OCI-LY7 (cell line): Measurements from ENCODE around the gene KNDC1.

Experiments used
- EZH2phosphoT487 ChIP-seq: fragments of 200-600 bp; sonication (generic); IDR thresholded peaks from 2 replicates; pipeline ENCODE4 v1.6.1; 2018; ENCODE audit warnings: low read depth, borderline replicate concordance, mild to moderate bottlenecking, mixed run types, antibody characterized with exemption, low read length, moderate library complexity, mixed read lengths
- TF ChIP-seq, protein P1 (sequence below): fragments of 200-600 bp; sonication (generic); conservative IDR thresholded peaks from 2 replicates; pipeline ENCODE4 v1.5.1; 2014; ENCODE audit warnings: mild to moderate bottlenecking, antibody characterized with exemption, low read length, moderate library complexity, mixed read lengths

GRCh38 chr10:133173860-133174640 is 14.0 kb downstream of the KNDC1 start:
- TF ChIP-seq, protein P1, sequence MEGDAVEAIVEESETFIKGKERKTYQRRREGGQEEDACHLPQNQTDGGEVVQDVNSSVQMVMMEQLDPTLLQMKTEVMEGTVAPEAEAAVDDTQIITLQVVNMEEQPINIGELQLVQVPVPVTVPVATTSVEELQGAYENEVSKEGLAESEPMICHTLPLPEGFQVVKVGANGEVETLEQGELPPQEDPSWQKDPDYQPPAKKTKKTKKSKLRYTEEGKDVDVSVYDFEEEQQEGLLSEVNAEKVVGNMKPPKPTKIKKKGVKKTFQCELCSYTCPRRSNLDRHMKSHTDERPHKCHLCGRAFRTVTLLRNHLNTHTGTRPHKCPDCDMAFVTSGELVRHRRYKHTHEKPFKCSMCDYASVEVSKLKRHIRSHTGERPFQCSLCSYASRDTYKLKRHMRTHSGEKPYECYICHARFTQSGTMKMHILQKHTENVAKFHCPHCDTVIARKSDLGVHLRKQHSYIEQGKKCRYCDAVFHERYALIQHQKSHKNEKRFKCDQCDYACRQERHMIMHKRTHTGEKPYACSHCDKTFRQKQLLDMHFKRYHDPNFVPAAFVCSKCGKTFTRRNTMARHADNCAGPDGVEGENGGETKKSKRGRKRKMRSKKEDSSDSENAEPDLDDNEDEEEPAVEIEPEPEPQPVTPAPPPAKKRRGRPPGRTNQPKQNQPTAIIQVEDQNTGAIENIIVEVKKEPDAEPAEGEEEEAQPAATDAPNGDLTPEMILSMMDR, result no peak
- TF ChIP-seq EZH2phosphoT487, result no peak
